ENCODE measurements around the gene TSC2. TPM values are rescaled to one million over a fixed set of nuclear protein-coding genes. Genes with fewer than 3 reads are reported as not detected.
A peak's percentile ranks its signal among the peaks of the same experiment; 100 is the strongest.

TSC2 gene
- total and polyA plus RNA-seq, 2 of the 13 experiments (the other 11 are each of a cell fraction or from before 2014, with no cell fraction given): 19.6 to 40.4 TPM

- TF ChIP-seq HMGXB3 (CRISPR knock-in tag; IDR thresholded peaks at IDR 0.05; ENCODE audit: borderline replicate concordance): no peak; the same call in 1 of the 2 replicates
- no peak for TF ChIP-seq NFIC (IDR thresholded peaks at IDR 0.05; ENCODE audit: low read length)
- TF ChIP-seq BCLAF1 (IDR thresholded peaks at IDR 0.05): no peak
- TF ChIP-seq NCOA2 (CRISPR knock-in tag; IDR thresholded peaks at IDR 0.05): peak; percentile 90
- TF ChIP-seq CHCHD3 (CRISPR knock-in tag; IDR thresholded peaks at IDR 0.05): no peak
- no peak for TF ChIP-seq SRF (IDR thresholded peaks at IDR 0.05; ENCODE audit: low read depth, low read length)
- peak; percentile 53; the same call in 1 of the 2 replicates for TF ChIP-seq ZNF800 (CRISPR knock-in tag; IDR thresholded peaks at IDR 0.05)
- TF ChIP-seq MTF2 (CRISPR knock-in tag; IDR thresholded peaks at IDR 0.05; ENCODE audit: borderline replicate concordance): peak; percentile 47; the same call in 1 of the 2 replicates
- TF ChIP-seq NR0B2 (CRISPR knock-in tag; IDR thresholded peaks at IDR 0.05): no peak
- TF ChIP-seq ZNF672 (CRISPR knock-in tag; IDR thresholded peaks at IDR 0.05): no peak
- TF ChIP-seq EZH2 (conservative IDR thresholded peaks at IDR 0.05; ENCODE audit: low read depth, low read length): no peak
- no peak for TF ChIP-seq SATB2 (CRISPR knock-in tag; IDR thresholded peaks at IDR 0.05)
- TF ChIP-seq ZSCAN31 (CRISPR knock-in tag; IDR thresholded peaks at IDR 0.05; ENCODE audit: low read depth): peak; percentile 81; the same call in 1 of the 2 replicates
- peak; percentile 6 for TF ChIP-seq AGO2 (optimal IDR thresholded peaks at IDR 0.05; ENCODE audit: low read depth, low read length)
- no peak; the same call in 1 of the 2 replicates for TF ChIP-seq LCORL (IDR thresholded peaks at IDR 0.05)
- peak; percentile 98 for TF ChIP-seq LCORL (CRISPR knock-in tag; IDR thresholded peaks at IDR 0.05)
- TF ChIP-seq TP53 (CRISPR knock-in tag; conservative IDR thresholded peaks at IDR 0.05): 0 out of 2 replicates have a peak, but pooled peaks have one; percentile 69
- TF ChIP-seq MBD4 (IDR thresholded peaks at IDR 0.05; ENCODE audit: borderline replicate concordance, low read length): no peak
- peak; percentile 40; the same call in 1 of the 2 replicates for TF ChIP-seq GATAD1 (CRISPR knock-in tag; IDR thresholded peaks at IDR 0.05)
- TF ChIP-seq RCOR2 (CRISPR knock-in tag; IDR thresholded peaks at IDR 0.05): peak; percentile 61; the same call in 1 of the 2 replicates
- no peak for TF ChIP-seq U2AF1 (optimal IDR thresholded peaks at IDR 0.05; ENCODE audit: low read depth, low read length)
Observed at GRCh38 chr16:2035431-2036199, 12.2 kb upstream of the TSC2 start (continued).
